AG04450 (cell line): ENCODE data around the gene TBX21. TPM values are rescaled to one million over a fixed set of nuclear protein-coding genes. Genes with fewer than 3 reads are reported as not detected.

Source experiments
- CTCF ChIA-PET: fragments of 300-600, 350-600 bp; formaldehyde crosslinking; extraction: SDS; loops from one replicate; lab custom pipeline; 2022; ENCODE audit warnings: antibody characterized with exemption, inconsistent platforms; lab: Charles Lee
- POLR2A ChIA-PET: fragments of 350-600 bp; formaldehyde crosslinking; extraction: SDS; loops from one replicate; lab custom pipeline; 2021; ENCODE audit warnings: antibody characterized with exemption, inconsistent platforms; lab: Yijun Ruan, JAX
- DNase-seq: peaks from one replicate; pipeline ENCODE4 v3.0.0-alpha.2; 2011; ENCODE audit warnings: low read depth, low spot score
- H3K27ac ChIP-seq: one replicate; pipeline ENCODE4 v1.5.1; 2012; ENCODE audit warnings: low read depth, low read length, control low read depth
- H3K27me3 ChIP-seq: one replicate; pipeline ENCODE4 v1.6.0; 2012; ENCODE audit warnings: low read length; ENCODE audit not compliant: control insufficient read depth, insufficient read depth
- H3K4me3 ChIP-seq: 2 replicates; pipeline ENCODE4 v1.5.1; 2011; ENCODE audit warnings: mild to moderate bottlenecking, low read depth, low read length, control low read depth
- H3K9me3 ChIP-seq: 2 replicates; pipeline ENCODE4 v1.5.1; 2012; ENCODE audit warnings: low read length; ENCODE audit not compliant: control insufficient read depth, insufficient read depth
- CTCF ChIP-seq: IDR thresholded peaks from 2 replicates; pipeline ENCODE4 v1.5.1; 2011; ENCODE audit warnings: low read depth, low read length, control low read depth, inconsistent platforms
- polyA plus RNA-seq: library from polyadenylated mRNA; depleted of rRNA; stranded (reverse); fragments of >200 nt; gene quantifications from 2 replicates; pipeline ENCODE4 v1.2.3, GENCODE V29; 2011

The TBX21 gene
- polyA plus RNA-seq, 1 experiment = not detected

- H3K27me3 ChIP-seq = peaks cover 84% of the 10 kb centered on the region
- H3K4me3 ChIP-seq = no peak overlapping the region
- peaks cover 4% of the 10 kb centered on the region; the same call in 1 of the 2 replicates for H3K9me3 ChIP-seq
- no peak overlapping the region for H3K27ac ChIP-seq
- no peak for DNase-seq
- POLR2A ChIA-PET = interaction anchor here (0.6 kb wide), 1 partner anchor 40 kb away, joined by 3 read pairs; no protein-coding TSS in a partner anchor
- no peak for TF ChIP-seq CTCF
- CTCF ChIA-PET = interaction anchor here (0.6 kb wide), 1 partner anchor 20 kb away, joined by 4 read pairs; no protein-coding TSS in a partner anchor
Observed at GRCh38 chr17:47726796-47727703, 6.0 kb upstream of the TBX21 start.

GRCh38 chr17:47727704-47728036, 5.4 kb upstream of the TBX21 start:
- Histone ChIP-seq H3K27ac (no peak overlapping the region), H3K27me3 (peaks cover 84% of the 10 kb centered on the region), H3K9me3 (peaks cover 4% of the 10 kb centered on the region; the same call in 1 of the 2 replicates), H3K4me3 (no peak overlapping the region)
- no peak for TF ChIP-seq CTCF
- DNase-seq = no peak
- ChIA-PET POLR2A (no interaction called here), CTCF (interaction anchor here (0.6 kb wide), 1 partner anchor 19 kb away, joined by 4 read pairs; no protein-coding TSS in a partner anchor)

- ChIA-PET CTCF (no interaction called here), POLR2A (no interaction called here)
- Histone ChIP-seq H3K27me3 (peaks cover 84% of the 10 kb centered on the region), H3K9me3 (peaks cover 4% of the 10 kb centered on the region; the same call in 1 of the 2 replicates), H3K4me3 (no peak overlapping the region), H3K27ac (no peak overlapping the region)
- no peak for TF ChIP-seq CTCF
- no peak for DNase-seq
Observed at GRCh38 chr17:47728214-47728877, 4.7 kb upstream of the TBX21 start.

GRCh38 chr17:47729476-47729875, 3.6 kb upstream of the TBX21 start:
- POLR2A ChIA-PET = no interaction called here
- no peak for DNase-seq

More at GRCh38 chr17:47729476-47729875, 3.6 kb upstream of the TBX21 start:
- TF ChIP-seq CTCF = no peak
- no peak overlapping the region for H3K4me3 ChIP-seq
- peaks cover 82% of the 10 kb centered on the region for H3K27me3 ChIP-seq
- no peak overlapping the region for H3K27ac ChIP-seq
- CTCF ChIA-PET = no interaction called here
- H3K9me3 ChIP-seq = no peaks in the 10 kb centered on the region; the same call in 1 of the 2 replicates
